Measurements from ENCODE around the gene LRRC10.

GRCh38 chr12:69641546-69641945, 30.8 kb upstream of the LRRC10 start:
- no peak for TF ChIP-seq REST (IDR thresholded peaks at IDR 0.05; ENCODE audit: insufficient read depth in 1 of 2, low read depth in 2 of 2, low read length in 2 of 2)
- TF ChIP-seq POLR2AphosphoS5 (IDR thresholded peaks at IDR 0.05; ENCODE audit: low read depth, low read length) = no peak
- no peak for TF ChIP-seq FOXP2 (optimal IDR thresholded peaks at IDR 0.05; ENCODE audit: borderline replicate concordance, extremely low read depth, extremely low read length, insufficient read depth)
- no peak for TF ChIP-seq TAF1 (IDR thresholded peaks at IDR 0.05; ENCODE audit: borderline replicate concordance, insufficient read depth, low read length)
